GM23338 (cell line): Measurements from ENCODE around the gene ABHD16A. TPM values are rescaled to one million over a fixed set of nuclear protein-coding genes. Genes with fewer than 3 reads are reported as not detected.

Source experiments
- ATAC-seq: fragments of 200-7000 bp; cut with Tn5 transposase; 3 replicates; pipeline ENCODE4 v1.9.1; 2020
- DNase-seq: peaks from one replicate; pipeline ENCODE4 v3.0.0-alpha.2; 2015; ENCODE audit warnings: low spot score
- H2AFZ ChIP-seq: fragments of 200-600 bp; sonication (generic); 2 replicates; pipeline ENCODE4 v1.8.0; 2016; ENCODE audit warnings: antibody characterized with exemption, mild to moderate bottlenecking, moderate library complexity
- H3F3A ChIP-seq: fragments of 200-600 bp; sonication (generic); replicated peaks from 2 replicates; pipeline ENCODE4 v1.8.0; 2017; ENCODE audit warnings: antibody characterized with exemption, mixed run types, low read depth
- H3K27ac ChIP-seq: fragments of 200-600 bp; sonication (generic); 2 replicates; pipeline ENCODE4 v1.6.1; 2016; ENCODE audit warnings: low read depth
- H3K27me3 ChIP-seq: fragments of 200-600 bp; sonication (generic); 2 replicates; pipeline ENCODE4 v1.8.0; 2016; ENCODE audit warnings: mild to moderate bottlenecking, mixed run types, moderate library complexity; ENCODE audit not compliant: insufficient read depth
- H3K36me3 ChIP-seq: fragments of 200-600 bp; sonication (generic); 2 replicates; pipeline ENCODE4 v1.8.0; 2016; ENCODE audit warnings: mild to moderate bottlenecking; ENCODE audit not compliant: insufficient read depth
- H3K4me1 ChIP-seq: fragments of 200-600 bp; sonication (generic); 2 replicates; pipeline ENCODE4 v1.8.0; 2016; ENCODE audit warnings: mild to moderate bottlenecking, moderate library complexity; ENCODE audit not compliant: insufficient read depth
- H3K4me2 ChIP-seq: fragments of 200-600 bp; sonication (generic); 2 replicates; pipeline ENCODE4 v1.7.1; 2017; ENCODE audit warnings: mixed run types
- H3K4me3 ChIP-seq: fragments of 200-600 bp; sonication (generic); 2 replicates; pipeline ENCODE4 v1.6.1; 2016; ENCODE audit warnings: mixed run types
- H3K79me2 ChIP-seq: fragments of 200-600 bp; sonication (generic); replicated peaks from 2 replicates; pipeline ENCODE4 v1.8.0; 2017; ENCODE audit warnings: mild to moderate bottlenecking; ENCODE audit not compliant: insufficient read depth
- H3K9me2 ChIP-seq: fragments of 200-600 bp; sonication (generic); 2 replicates; pipeline ENCODE4 v1.8.0; 2017; ENCODE audit not compliant: insufficient read depth
- H4K20me1 ChIP-seq: fragments of 200-600 bp; sonication (generic); replicated peaks from 2 replicates; pipeline ENCODE4 v1.8.0; 2017; ENCODE audit warnings: mild to moderate bottlenecking; ENCODE audit not compliant: insufficient read depth
- H3K27ac Mint-ChIP-seq: 2 replicates; pipeline ENCODE4 v1.8.0; 2020; ENCODE audit warnings: inconsistent platforms, mild to moderate bottlenecking, moderate library complexity, mixed read lengths
- H3K27me3 Mint-ChIP-seq: 3 replicates; pipeline ENCODE4 v1.8.0; 2022; ENCODE audit warnings: low read depth, mild to moderate bottlenecking, moderate library complexity, mixed read lengths, inconsistent platforms; ENCODE audit not compliant: insufficient read depth, poor library complexity
- H3K36me3 Mint-ChIP-seq: 3 replicates; pipeline ENCODE4 v1.8.0; 2021; ENCODE audit warnings: low read depth, mild to moderate bottlenecking, inconsistent platforms, moderate library complexity, mixed read lengths
- H3K4me1 Mint-ChIP-seq: 3 replicates; pipeline ENCODE4 v1.8.0; 2020; ENCODE audit warnings: mild to moderate bottlenecking, inconsistent platforms, mixed read lengths
- H3K4me3 Mint-ChIP-seq: 3 replicates; pipeline ENCODE4 v1.8.0; 2021; ENCODE audit warnings: moderate library complexity, mild to moderate bottlenecking, inconsistent platforms, mixed read lengths
- H3K9me3 Mint-ChIP-seq: 3 replicates; pipeline ENCODE4 v1.8.0; 2020; ENCODE audit warnings: moderate library complexity, mild to moderate bottlenecking, inconsistent platforms, mixed read lengths
- CTCF ChIP-seq, 2 experiments: fragments of 200-600 bp in 1 of 2; sonication (generic) in 1 of 2; conservative IDR thresholded peaks; 2 replicates each; pipeline versions ENCODE4 v1.5.1 to v1.6.1; 2016 to 2017; ENCODE audit warnings: antibody characterized with exemption in 2 of 2, low read depth in 2 of 2, mild to moderate bottlenecking in 2 of 2, moderate library complexity in 1 of 2
- ETS1 ChIP-seq: IDR thresholded peaks from 2 replicates; pipeline ENCODE4 v1.6.1; 2016; ENCODE audit warnings: antibody characterized with exemption
- EZH2 ChIP-seq: fragments of 200-600 bp; sonication (generic); IDR thresholded peaks from one replicate; pipeline ENCODE4 v1.8.0; 2017; ENCODE audit warnings: antibody characterized with exemption, mild to moderate bottlenecking, low read depth; ENCODE audit not compliant: unreplicated experiment
- NANOG ChIP-seq: IDR thresholded peaks from 2 replicates; pipeline ENCODE4 v1.6.1; 2016; ENCODE audit warnings: antibody characterized with exemption, borderline replicate concordance
- POLR2AphosphoS5 ChIP-seq: IDR thresholded peaks from 2 replicates; pipeline ENCODE4 v1.6.1; 2016; ENCODE audit warnings: antibody characterized with exemption, low read depth
- REST ChIP-seq: IDR thresholded peaks from one replicate; pipeline ENCODE4 v1.6.1; 2018; ENCODE audit warnings: antibody characterized with exemption; ENCODE audit not compliant: unreplicated experiment
- ZNF114 ChIP-seq: fragments of 250-450 bp; sonication (Bioruptor Pico); IDR thresholded peaks from 2 replicates; pipeline ENCODE4 v1.5.0; 2020; ENCODE audit warnings: mild to moderate bottlenecking, moderate library complexity
- ZNF331 ChIP-seq: fragments of 250-450 bp; sonication (Bioruptor Pico); IDR thresholded peaks from 2 replicates; pipeline ENCODE4 v1.5.0; 2020; ENCODE audit warnings: low read depth, mild to moderate bottlenecking, moderate library complexity
- polyA plus RNA-seq: library from polyadenylated mRNA; unstranded; fragments of >200 nt; fragmentation: Nextera tagmentation; extraction: Ambion mirVana; gene quantifications from 2 replicates; pipeline ENCODE4 v1.2.1, GENCODE V29; 2016
- total RNA-seq: library from RNA; depleted of rRNA; stranded (reverse); fragments of >200 nt; shearing (Covaris generic); gene quantifications from 2 replicates; pipeline ENCODE4 v1.2.3, GENCODE V29; 2014

The ABHD16A gene
- total and polyA plus RNA-seq, 2 experiments from 2014 or later, result 26.9 to 37.0 TPM

GRCh38 chr6:31708224-31708623 is 5.1 kb upstream of the ABHD16A start:
- H3K36me3 ChIP-seq, result no peaks in the 10 kb centered on the region
- H3K4me3 ChIP-seq, result no peak overlapping the region
- no peak for TF ChIP-seq ZNF331 (CRISPR knock-in tag)
- no peak for TF ChIP-seq EZH2
- no peak for TF ChIP-seq ZNF114
- no peak for TF ChIP-seq NANOG
- no peak for TF ChIP-seq REST
- TF ChIP-seq ETS1, result no peak
- TF ChIP-seq POLR2AphosphoS5, result no peak
- H2AFZ ChIP-seq, result no peak overlapping the region
- H3K79me2 ChIP-seq, result no peaks in the 10 kb centered on the region
- no peaks in the 10 kb centered on the region for H3K36me3 Mint-ChIP-seq
- H3K27me3 Mint-ChIP-seq, result peaks cover 13% of the 10 kb centered on the region
- no peaks in the 10 kb centered on the region for H3K9me3 Mint-ChIP-seq
- no peak overlapping the region for H3K4me3 Mint-ChIP-seq
- no peak overlapping the region for H3K27ac Mint-ChIP-seq
- no peak for ATAC-seq
- H3F3A ChIP-seq, result no peaks in the 10 kb centered on the region
- no peaks in the 10 kb centered on the region for H4K20me1 ChIP-seq
- H3K27me3 ChIP-seq, result no peaks in the 10 kb centered on the region
- H3K9me2 ChIP-seq, result no peaks in the 10 kb centered on the region
- H3K4me1 Mint-ChIP-seq, result peaks cover 12% of the 10 kb centered on the region
- peaks cover 3% of the 10 kb centered on the region; the same call in 1 of the 2 replicates for H3K4me1 ChIP-seq
- no peak for DNase-seq
- no peak overlapping the region for H3K4me2 ChIP-seq
- no peak overlapping the region for H3K27ac ChIP-seq

- H3K4me3 Mint-ChIP-seq, result no peak overlapping the region
- no peaks in the 10 kb centered on the region for H3K9me3 Mint-ChIP-seq
- no peaks in the 10 kb centered on the region for H3K36me3 ChIP-seq
- no peaks in the 10 kb centered on the region for H3K36me3 Mint-ChIP-seq
- ATAC-seq (no peak), DNase-seq (no peak)
- H3K4me1 Mint-ChIP-seq, result peaks cover 9% of the 10 kb centered on the region
- H3K9me2 ChIP-seq, result no peaks in the 10 kb centered on the region
- peaks cover 14% of the 10 kb centered on the region for H3K27me3 Mint-ChIP-seq
- H3K27me3 ChIP-seq, result no peaks in the 10 kb centered on the region
- TF ChIP-seq REST, result no peak
- no peak for TF ChIP-seq NANOG
- TF ChIP-seq POLR2AphosphoS5, result no peak
- no peak for TF ChIP-seq CTCF (conservative IDR thresholded peaks at IDR 0.05; ENCODE audit: low read depth in 2 of 2)
- H2AFZ ChIP-seq, result no peak overlapping the region
- H3K79me2 ChIP-seq, result no peaks in the 10 kb centered on the region
- no peak overlapping the region for H3K27ac ChIP-seq
- H3F3A ChIP-seq, result no peaks in the 10 kb centered on the region; the same call in 1 of the 2 replicates
- H3K4me2 ChIP-seq, result no peak overlapping the region
- no peak overlapping the region for H3K4me3 ChIP-seq
- no peaks in the 10 kb centered on the region for H3K4me1 ChIP-seq
- H3K27ac Mint-ChIP-seq, result no peak overlapping the region
- no peaks in the 10 kb centered on the region for H4K20me1 ChIP-seq
Measured at GRCh38 chr6:31707701-31708100, 4.6 kb upstream of the ABHD16A start.
